Body of pancreas (tissue), 4 donors: ENCODE results near the gene UQCRC1. TPM values are rescaled to one million over a fixed set of nuclear protein-coding genes. Genes with fewer than 3 reads are reported as not detected.

Experiments
- ATAC-seq: fragments of 150-250 bp; one replicate; pipeline ENCODE4 v1.9.1; 2016
- DNase-seq, 4 donors: peaks; one replicate each; pipeline ENCODE4 v3.0.0-alpha.2; 2019
- H3K27ac ChIP-seq, 4 donors: fragments of 200-600 bp; sonication (generic); 1 replicate in 3 of 4; 2 replicates in 1 of 4; pipeline versions ENCODE4 v1.5.1 to v1.6.1; 2016 to 2019; ENCODE audit warnings: mild to moderate bottlenecking in 1 of 4, mixed read lengths in 1 of 4, moderate library complexity in 1 of 4
- H3K27me3 ChIP-seq, 2 donors: fragments of 200-600 bp; sonication (generic); one replicate each; pipeline ENCODE4 v1.6.0; 2016; ENCODE audit warnings: mild to moderate bottlenecking in 1 of 2
- H3K36me3 ChIP-seq, 2 donors: fragments of 200-600 bp; sonication (generic); replicated peaks in 1 of 2; 2 replicates each; pipeline ENCODE4 v1.5.1; 2016; ENCODE audit warnings: low read depth in 2 of 2; ENCODE audit not compliant: insufficient read depth in 1 of 2
- H3K4me1 ChIP-seq: fragments of 200-600 bp; sonication (generic); one replicate; pipeline ENCODE4 v1.6.0; 2016
- H3K4me3 ChIP-seq, 2 donors: fragments of 200-600 bp; sonication (generic); 1 replicate in 1 of 2; 2 replicates in 1 of 2; pipeline ENCODE4 v1.5.1; 2016 to 2019
- H3K9me3 ChIP-seq, 3 donors: fragments of 200-600 bp; sonication (generic); 1 replicate in 2 of 3; 2 replicates in 1 of 3; pipeline ENCODE4 v1.5.1; 2016
- POLR2A ChIP-seq, 3 donors: fragments of 450-650 bp; IDR thresholded peaks; one replicate each; pipeline ENCODE4 v1.6.1; 2016; ENCODE audit warnings: antibody characterized with exemption in 3 of 3, mild to moderate bottlenecking in 2 of 3
- WGBS, 2 donors: methylation state at CpG; one replicate each; pipeline ENCODE4 v1.1.5; 2017; 5-methylcytosine and 5-hydroxymethylcytosine counted together
- intact Hi-C: fragments of 100-400 bp; cut with DNase I; formaldehyde crosslinking; loops from one replicate; pipeline ENCODE4 v1.15.1; 2023
- total RNA-seq, 2 donors: library from RNA; depleted of rRNA; stranded (reverse); fragments of >200 nt; gene quantifications; one replicate each; pipeline ENCODE4 v1.1.0, GENCODE V29; 2016
- TF ChIP-seq, protein P1 (sequence below), 7 experiments: fragments of 450-650 bp in 4 of 7; fragments of 200-600 bp in 3 of 7; sonication (generic) in 3 of 7; IDR thresholded peaks; one replicate each; pipeline ENCODE4 v1.5.1; 2016 to 2019; ENCODE audit warnings: antibody characterized with exemption in 7 of 7

Gene UQCRC1
- total RNA-seq, 2 donors from 2014 or later, result 92.9 to 161 TPM

GRCh38 chr3:48581621-48582481, 27.6 kb downstream of the UQCRC1 start:
- ATAC-seq, result no peak
- 85 to 88% methylated on average over 12 to 13 of the region's 14 CpGs for whole genome bisulfite sequencing, 2 donors
- H3K27me3 ChIP-seq, result no peaks in the 10 kb centered on the region

GRCh38 chr3:48576647-48577046, 32.8 kb downstream of the UQCRC1 start:
- intact Hi-C loops, result no loop called here
- ATAC-seq, result no peak
- H3K4me3 ChIP-seq, result no peak overlapping the region
- no peak for TF ChIP-seq POLR2A (IDR thresholded peaks at IDR 0.05)
- TF ChIP-seq, protein P1, sequence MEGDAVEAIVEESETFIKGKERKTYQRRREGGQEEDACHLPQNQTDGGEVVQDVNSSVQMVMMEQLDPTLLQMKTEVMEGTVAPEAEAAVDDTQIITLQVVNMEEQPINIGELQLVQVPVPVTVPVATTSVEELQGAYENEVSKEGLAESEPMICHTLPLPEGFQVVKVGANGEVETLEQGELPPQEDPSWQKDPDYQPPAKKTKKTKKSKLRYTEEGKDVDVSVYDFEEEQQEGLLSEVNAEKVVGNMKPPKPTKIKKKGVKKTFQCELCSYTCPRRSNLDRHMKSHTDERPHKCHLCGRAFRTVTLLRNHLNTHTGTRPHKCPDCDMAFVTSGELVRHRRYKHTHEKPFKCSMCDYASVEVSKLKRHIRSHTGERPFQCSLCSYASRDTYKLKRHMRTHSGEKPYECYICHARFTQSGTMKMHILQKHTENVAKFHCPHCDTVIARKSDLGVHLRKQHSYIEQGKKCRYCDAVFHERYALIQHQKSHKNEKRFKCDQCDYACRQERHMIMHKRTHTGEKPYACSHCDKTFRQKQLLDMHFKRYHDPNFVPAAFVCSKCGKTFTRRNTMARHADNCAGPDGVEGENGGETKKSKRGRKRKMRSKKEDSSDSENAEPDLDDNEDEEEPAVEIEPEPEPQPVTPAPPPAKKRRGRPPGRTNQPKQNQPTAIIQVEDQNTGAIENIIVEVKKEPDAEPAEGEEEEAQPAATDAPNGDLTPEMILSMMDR (IDR thresholded peaks at IDR 0.05), result no peak
- no peak overlapping the region for H3K27ac ChIP-seq
- H3K27me3 ChIP-seq, result no peaks in the 10 kb centered on the region
- no peaks in the 10 kb centered on the region for H3K4me1 ChIP-seq
- H3K36me3 ChIP-seq, result no peaks in the 10 kb centered on the region
- no peak for DNase-seq
- no peaks in the 10 kb centered on the region for H3K9me3 ChIP-seq
- 65 to 77% methylated on average over 4 of the region's 4 CpGs for WGBS, 2 donors

More at GRCh38 chr3:48581621-48582481, 27.6 kb downstream of the UQCRC1 start:
- TF ChIP-seq POLR2A (IDR thresholded peaks at IDR 0.05), result no peak
- TF ChIP-seq, protein P1 (IDR thresholded peaks at IDR 0.05), result no peak
- Histone ChIP-seq H3K4me3 (no peak overlapping the region), H3K4me1 (no peaks in the 10 kb centered on the region), H3K36me3 (no peaks in the 10 kb centered on the region), H3K27ac (no peak overlapping the region), H3K9me3 (no peaks in the 10 kb centered on the region)
- no peak for DNase-seq
- intact Hi-C loops, result no loop called here

- TF ChIP-seq POLR2A (IDR thresholded peaks at IDR 0.05), result no peak
- Histone ChIP-seq H3K27me3 (no peaks in the 10 kb centered on the region), H3K36me3 (no peaks in the 10 kb centered on the region), H3K27ac (no peak overlapping the region), H3K4me1 (no peaks in the 10 kb centered on the region), H3K9me3 (no peaks in the 10 kb centered on the region), H3K4me3 (no peak overlapping the region)
- WGBS, 2 donors, result 63 to 77% methylated on average over 3 to 17 of the region's 17 CpGs
- intact Hi-C loops, result no loop called here
- ATAC-seq, result no peak
- no peak for DNase-seq
These were observed 34.1 kb downstream of the UQCRC1 start for GRCh38 chr3:48575366-48575765.

- Histone ChIP-seq H3K36me3 (no peaks in the 10 kb centered on the region), H3K27ac (no peak overlapping the region), H3K4me1 (no peaks in the 10 kb centered on the region), H3K4me3 (no peak overlapping the region), H3K9me3 (no peaks in the 10 kb centered on the region), H3K27me3 (no peaks in the 10 kb centered on the region)
- DNase-seq (no peak), ATAC-seq (no peak)
- intact Hi-C loops, result no loop called here
- no peak for TF ChIP-seq POLR2A (IDR thresholded peaks at IDR 0.05)
- TF ChIP-seq, protein P1 (IDR thresholded peaks at IDR 0.05), result no peak
- WGBS, 2 donors, result 88 to 90% methylated on average over 9 to 10 of the region's 10 CpGs
These were observed 35.4 kb downstream of the UQCRC1 start for GRCh38 chr3:48573973-48574585.

DNA sequence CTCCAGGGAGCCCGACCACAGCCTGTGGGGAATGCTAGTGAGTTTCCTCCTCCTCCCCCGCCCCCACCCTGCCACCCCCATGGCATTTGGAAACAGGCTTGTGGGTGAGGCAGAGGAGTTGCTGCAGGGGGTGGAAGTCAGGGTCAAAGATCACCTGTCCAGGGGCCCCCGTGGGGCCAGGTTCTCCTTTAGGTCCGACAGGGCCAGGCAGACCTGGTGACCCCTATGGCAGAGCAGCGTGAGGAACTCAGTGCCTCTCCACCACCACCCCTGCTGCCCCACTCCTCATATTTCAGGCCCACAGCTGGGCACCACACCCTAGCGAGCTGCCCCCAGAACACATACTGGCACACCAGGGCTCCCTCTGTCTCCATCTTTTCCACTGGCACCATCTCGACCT, 36.9 kb downstream of the UQCRC1 start:
- H3K27ac ChIP-seq, result no peak overlapping the region
- no peak overlapping the region for H3K4me3 ChIP-seq
- H3K27me3 ChIP-seq, result no peaks in the 10 kb centered on the region
- no peaks in the 10 kb centered on the region for H3K36me3 ChIP-seq
- TF ChIP-seq POLR2A (IDR thresholded peaks at IDR 0.05), result no peak
- H3K4me1 ChIP-seq, result no peaks in the 10 kb centered on the region
- no peaks in the 10 kb centered on the region for H3K9me3 ChIP-seq
- ATAC-seq, result no peak
- intact Hi-C loops, result no loop called here
- 83 to 88% methylated on average over 5 to 7 of the region's 7 CpGs for WGBS, 2 donors
- no peak for DNase-seq
